Kidney (tissue), 14 donors: Measurements from ENCODE around the gene CAMTA1. TPM values are rescaled to one million over a fixed set of nuclear protein-coding genes. Genes with fewer than 3 reads are reported as not detected.

ENCODE experiments used
- DNase-seq, 5 donors: peaks; one replicate each; pipeline ENCODE4 v3.0.0-alpha.2; 2013 to 2020
- FAIRE-seq: peaks from 2 replicates; lab custom pipeline; 2012; peaks lifted over from hg19 to GRCh38; lab: Jason Lieb, UNC
- H3K27ac ChIP-seq, 2 donors: one replicate each; pipeline ENCODE4 v1.7.0; 2013; ENCODE audit warnings: low read depth in 2 of 2, low read length in 2 of 2, inconsistent platforms in 1 of 2
- H3K27me3 ChIP-seq: one replicate; pipeline ENCODE4 v1.7.1; 2013; ENCODE audit warnings: low read length, inconsistent platforms; ENCODE audit not compliant: control insufficient read depth, insufficient read depth
- H3K36me3 ChIP-seq, 3 donors: one replicate each; pipeline versions ENCODE4 v1.7.0 to v1.7.1; 2013; ENCODE audit warnings: low read length in 3 of 3, control low read depth in 1 of 3, inconsistent platforms in 1 of 3; ENCODE audit not compliant: insufficient read depth in 3 of 3, control insufficient read depth in 2 of 3
- H3K4me1 ChIP-seq, 3 donors: one replicate each; pipeline versions ENCODE4 v1.7.0 to v1.7.1; 2013; ENCODE audit warnings: low read length in 3 of 3, inconsistent platforms in 1 of 3, low read depth in 1 of 3; ENCODE audit not compliant: control insufficient read depth in 2 of 3, insufficient read depth in 2 of 3
- H3K4me3 ChIP-seq, 3 donors: one replicate each; pipeline versions ENCODE4 v1.7.0 to v1.8.1; 2013; ENCODE audit warnings: low read length in 3 of 3, control low read depth in 1 of 3, inconsistent platforms in 1 of 3
- H3K9ac ChIP-seq, 3 donors: one replicate each; pipeline versions ENCODE4 v1.7.0 to v1.7.1; 2013; ENCODE audit warnings: low read length in 3 of 3, control low read depth in 1 of 3, inconsistent platforms in 1 of 3
- H3K9me3 ChIP-seq, 3 donors: one replicate each; pipeline versions ENCODE4 v1.7.0 to v1.7.1; 2013; ENCODE audit warnings: low read length in 3 of 3, control low read depth in 1 of 3, inconsistent platforms in 1 of 3; ENCODE audit not compliant: control insufficient read depth in 2 of 3, insufficient read depth in 1 of 3
- CTCF ChIP-seq: IDR thresholded peaks from 3 replicates; pipeline ENCODE4 v1.5.1; 2012; ENCODE audit warnings: mild to moderate bottlenecking, moderate library complexity, borderline replicate concordance; ENCODE audit not compliant: insufficient read depth; ENCODE audit errors: extremely low read depth
- intact Hi-C: fragments of 100-400 bp; cut with DNase I; formaldehyde crosslinking; loops from one replicate; pipeline ENCODE4 v1.11.1; 2022
- polyA plus RNA-seq: library from polyadenylated mRNA; stranded (reverse); fragments of 350-450 nt; fragmentation: Illumina TruSeq; extraction: RNeasy Lipid Tissue Mini Kit (QIAGEN cat#74804); gene quantifications from one replicate; pipeline ENCODE4 v1.2.3, GENCODE V29; 2014; ENCODE audit warnings: low read depth, low replicate concordance; ENCODE audit not compliant: insufficient read depth
- total RNA-seq: library from RNA; stranded (reverse); fragmentation: NEBNext Ultra II Directional; extraction: Animal tissue kit (Norgen Biotek cat#: 25700); gene quantifications from one replicate; pipeline ENCODE4 v1.2.1, GENCODE V29; 2021
- donor health status: control.
- donor health status: control.
- donor health status: control.
- donor health status: control.
- donor health status: control.
- donor health status: DM: yes; HTN: yes; CAD: no.
- donor health status: Normal renal cell carcinoma (clear cell type).

The CAMTA1 gene
- total and polyA plus RNA-seq, 2 donors from 2014 or later = 79.0 to 170 TPM

GRCh38 chr1:7455796-7456721 is 670.8 kb downstream of the CAMTA1 start:
- no peak overlapping the region for H3K4me3 ChIP-seq
- no peaks in the 10 kb centered on the region for H3K36me3 ChIP-seq
- DNase-seq = no peak
- H3K27me3 ChIP-seq = no peaks in the 10 kb centered on the region
- FAIRE-seq = no peak
- H3K4me1 ChIP-seq = peaks cover 0 to 19% (median 6%) of the 10 kb centered on the region in 3 donors
- intact Hi-C loops = no loop called here
- no peak for TF ChIP-seq CTCF
- H3K9me3 ChIP-seq = no peaks in the 10 kb centered on the region
- peak overlapping the region in 1 of 3 donors; percentile 34 for H3K9ac ChIP-seq
- H3K27ac ChIP-seq = peak overlapping the region; percentile 39 to 55

GRCh38 chr1:7456722-7457082 is 671.4 kb downstream of the CAMTA1 start:
- peaks cover 0 to 25% (median 6%) of the 10 kb centered on the region in 3 donors for H3K4me1 ChIP-seq
- H3K36me3 ChIP-seq = no peaks in the 10 kb centered on the region
- intact Hi-C loops = no loop called here
- no peak overlapping the region for H3K9ac ChIP-seq
- no peaks in the 10 kb centered on the region for H3K27me3 ChIP-seq
- no peak for TF ChIP-seq CTCF
- no peak overlapping the region for H3K4me3 ChIP-seq
- DNase-seq (peak in 2 of 5 donors; percentile 41 to 70), FAIRE-seq (no peak)
- no peaks in the 10 kb centered on the region for H3K9me3 ChIP-seq
- H3K27ac ChIP-seq = no peak overlapping the region

GRCh38 chr1:7457811-7458210 is 672.6 kb downstream of the CAMTA1 start:
- H3K4me3 ChIP-seq = no peak overlapping the region
- H3K4me1 ChIP-seq = peaks cover 0 to 25% (median 6%) of the 10 kb centered on the region in 3 donors
- TF ChIP-seq CTCF = no peak
- no peaks in the 10 kb centered on the region for H3K27me3 ChIP-seq
- FAIRE-seq = no peak
- no peak overlapping the region for H3K9ac ChIP-seq
- no peaks in the 10 kb centered on the region for H3K9me3 ChIP-seq
- intact Hi-C loops = no loop called here
- DNase-seq = no peak
- H3K27ac ChIP-seq = no peak overlapping the region
- no peaks in the 10 kb centered on the region for H3K36me3 ChIP-seq
